NCI-H460 (cell line): ENCODE measurements around the gene TNN. TPM values are rescaled to one million over a fixed set of nuclear protein-coding genes. Genes with fewer than 3 reads are reported as not detected.
"Not testable (repeated sequence)": the region's sequence is repeated elsewhere in the genome, so short reads cannot be mapped to it uniquely, and the experiment has no call there.

Experiments used
- DNase-seq: peaks from one replicate; pipeline ENCODE4 v3.0.0-alpha.2; 2016; ENCODE audit warnings: low read depth; ENCODE audit errors: extremely low read depth
- total RNA-seq: library from RNA; depleted of rRNA; stranded (reverse); fragments of >200 nt; shearing (Covaris generic); gene quantifications from 2 replicates; pipeline ENCODE4 v1.2.3, GENCODE V29; 2014

TNN gene
- total RNA-seq, 1 experiment from 2014 or later, result not detected

- DNase-seq, result not testable (repeated sequence)
These were observed 40.7 kb downstream of the TNN start for GRCh38 chr1:175108331-175108820.

- no peak for DNase-seq
These were observed 47.4 kb downstream of the TNN start for GRCh38 chr1:175114996-175115395.

- DNase-seq, result no peak
These were observed 48.7 kb downstream of the TNN start for GRCh38 chr1:175116210-175116798.

GRCh38 chr1:175116903-175117302, 49.3 kb downstream of the TNN start:
- DNase-seq, result no peak

- DNase-seq, result no peak
These were observed 51.0 kb downstream of the TNN start for GRCh38 chr1:175118375-175119367.

- DNase-seq, result no peak
These were observed 52.9 kb downstream of the TNN start for GRCh38 chr1:175120511-175120910.

- no peak for DNase-seq
These were observed 57.2 kb downstream of the TNN start for GRCh38 chr1:175124861-175125260.

- DNase-seq, result no peak
These were observed 58.7 kb downstream of the TNN start for GRCh38 chr1:175126347-175126746.

- DNase-seq, result no peak
These were observed 59.9 kb downstream of the TNN start for GRCh38 chr1:175127565-175127964.

- no peak for DNase-seq
These were observed 60.9 kb downstream of the TNN start for GRCh38 chr1:175128523-175128922.

- DNase-seq, result no peak
These were observed 61.5 kb downstream of the TNN start for GRCh38 chr1:175129182-175129581.

GRCh38 chr1:175129644-175129996, 62.0 kb downstream of the TNN start:
- DNase-seq, result no peak

- DNase-seq, result no peak
These were observed 62.5 kb downstream of the TNN start for GRCh38 chr1:175129997-175130648.

- no peak for DNase-seq
These were observed 63.0 kb downstream of the TNN start for GRCh38 chr1:175130649-175131045.

GRCh38 chr1:175131095-175131494, 63.5 kb downstream of the TNN start:
- no peak for DNase-seq

GRCh38 chr1:175132436-175132835, 64.8 kb downstream of the TNN start:
- DNase-seq, result no peak

- DNase-seq, result no peak
These were observed 66.2 kb downstream of the TNN start for GRCh38 chr1:175133673-175134435.

GRCh38 chr1:175134500-175134899, 66.9 kb downstream of the TNN start:
- DNase-seq, result no peak

- no peak for DNase-seq
These were observed 68.6 kb downstream of the TNN start for GRCh38 chr1:175136246-175136645.

- no peak for DNase-seq
These were observed 69.7 kb downstream of the TNN start for GRCh38 chr1:175137369-175137768.

- DNase-seq, result no peak
These were observed 70.9 kb downstream of the TNN start for GRCh38 chr1:175138579-175138978.
